GM10266 (cell line): Measurements from ENCODE around the gene MOBP.

ENCODE experiments used
- DNase-seq: peaks from one replicate; pipeline ENCODE4 v3.0.0; 2012; ENCODE audit errors: extremely low spot score
- TF ChIP-seq, protein P1 (sequence below): IDR thresholded peaks from 2 replicates; pipeline ENCODE4 v1.5.1; 2012; ENCODE audit warnings: mild to moderate bottlenecking, low read depth; ENCODE audit not compliant: control insufficient read depth, insufficient read depth; ENCODE audit errors: missing control alignments

Gene MOBP

GRCh38 chr3:39497753-39498152, 30.3 kb downstream of the MOBP start:
- no peak for DNase-seq
- TF ChIP-seq, protein P1, sequence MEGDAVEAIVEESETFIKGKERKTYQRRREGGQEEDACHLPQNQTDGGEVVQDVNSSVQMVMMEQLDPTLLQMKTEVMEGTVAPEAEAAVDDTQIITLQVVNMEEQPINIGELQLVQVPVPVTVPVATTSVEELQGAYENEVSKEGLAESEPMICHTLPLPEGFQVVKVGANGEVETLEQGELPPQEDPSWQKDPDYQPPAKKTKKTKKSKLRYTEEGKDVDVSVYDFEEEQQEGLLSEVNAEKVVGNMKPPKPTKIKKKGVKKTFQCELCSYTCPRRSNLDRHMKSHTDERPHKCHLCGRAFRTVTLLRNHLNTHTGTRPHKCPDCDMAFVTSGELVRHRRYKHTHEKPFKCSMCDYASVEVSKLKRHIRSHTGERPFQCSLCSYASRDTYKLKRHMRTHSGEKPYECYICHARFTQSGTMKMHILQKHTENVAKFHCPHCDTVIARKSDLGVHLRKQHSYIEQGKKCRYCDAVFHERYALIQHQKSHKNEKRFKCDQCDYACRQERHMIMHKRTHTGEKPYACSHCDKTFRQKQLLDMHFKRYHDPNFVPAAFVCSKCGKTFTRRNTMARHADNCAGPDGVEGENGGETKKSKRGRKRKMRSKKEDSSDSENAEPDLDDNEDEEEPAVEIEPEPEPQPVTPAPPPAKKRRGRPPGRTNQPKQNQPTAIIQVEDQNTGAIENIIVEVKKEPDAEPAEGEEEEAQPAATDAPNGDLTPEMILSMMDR, result no peak

DNA sequence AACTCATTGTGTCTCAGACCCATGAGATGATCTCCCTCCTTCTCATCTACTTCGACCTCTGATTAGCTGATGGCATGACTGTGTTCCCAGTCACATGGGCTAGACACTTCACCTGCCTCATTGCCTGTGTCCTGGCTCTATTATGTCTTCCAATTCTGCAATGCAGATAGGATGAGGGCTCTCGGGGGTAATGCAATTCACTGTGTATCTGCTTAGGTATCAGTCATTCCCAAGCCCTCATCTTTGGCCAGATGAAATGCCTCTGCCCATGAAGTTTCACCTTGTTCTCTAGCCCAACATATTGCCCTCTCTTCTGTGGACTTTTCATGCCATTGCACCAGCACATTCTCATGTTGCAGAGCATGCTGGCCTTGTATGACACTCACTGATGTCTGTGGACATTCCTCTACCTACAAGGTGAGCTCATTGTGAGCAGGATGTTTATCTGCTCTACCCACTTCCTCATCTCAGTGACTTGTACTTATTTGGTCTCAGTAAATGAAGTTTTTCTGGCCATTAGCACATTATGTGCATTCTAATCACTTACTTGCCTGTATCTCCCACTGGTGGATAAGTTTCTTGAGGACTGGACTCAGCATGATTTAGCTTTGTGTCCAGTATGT, 32.3 kb downstream of the MOBP start:
- TF ChIP-seq, protein P1, result no peak
- DNase-seq, result no peak

- TF ChIP-seq, protein P1, result no peak
- no peak for DNase-seq
Observed at GRCh38 chr3:39501059-39501458, 33.6 kb downstream of the MOBP start.

DNA sequence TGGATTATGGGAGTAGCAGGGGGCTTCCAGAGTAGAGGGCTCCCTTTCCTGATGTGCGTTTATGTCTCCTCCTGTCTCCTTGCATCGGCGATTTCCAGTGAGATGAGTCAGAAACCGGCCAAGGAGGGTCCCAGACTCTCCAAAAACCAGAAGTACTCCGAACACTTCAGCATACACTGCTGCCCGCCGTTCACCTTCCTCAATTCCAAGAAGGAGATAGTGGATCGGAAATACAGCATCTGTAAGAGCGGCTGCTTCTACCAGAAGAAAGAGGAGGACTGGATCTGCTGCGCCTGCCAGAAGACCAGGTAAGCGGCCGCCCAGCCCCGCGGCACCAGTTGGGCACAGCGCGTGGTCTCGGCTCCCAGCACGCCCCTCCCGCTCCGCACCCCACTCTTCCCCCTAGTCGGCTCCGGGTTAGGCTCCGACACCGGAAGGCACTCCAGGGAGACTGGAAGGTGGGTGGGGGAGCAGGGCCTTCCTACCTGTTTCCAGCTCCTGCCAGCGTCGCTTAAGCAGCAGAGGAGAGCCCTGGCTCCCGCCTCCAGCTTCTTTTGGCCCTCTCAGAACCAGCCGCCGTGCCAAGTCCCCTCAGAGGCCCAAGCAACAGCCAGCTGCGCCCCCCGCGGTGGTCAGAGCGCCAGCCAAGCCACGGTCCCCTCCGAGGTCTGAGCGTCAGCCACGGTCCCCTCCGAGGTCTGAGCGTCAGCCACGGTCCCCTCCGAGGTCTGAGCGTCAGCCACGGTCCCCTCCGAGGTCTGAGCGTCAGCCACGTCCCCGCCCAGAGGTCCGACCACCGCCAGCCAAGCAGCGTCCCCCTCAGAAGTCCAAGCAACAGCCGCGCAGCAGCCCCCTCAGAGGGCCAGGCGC, 34.7 kb downstream of the MOBP start:
- DNase-seq, result no peak

GRCh38 chr3:39502838-39503145, 35.3 kb downstream of the MOBP start:
- TF ChIP-seq, protein P1, result no peak
- DNase-seq, result no peak

More for the DNA sequence above, 34.7 kb downstream of the MOBP start:
- TF ChIP-seq, protein P1, result no peak

GRCh38 chr3:39505866-39506742, 38.6 kb downstream of the MOBP start:
- no peak for DNase-seq
- TF ChIP-seq, protein P1, result no peak

DNA sequence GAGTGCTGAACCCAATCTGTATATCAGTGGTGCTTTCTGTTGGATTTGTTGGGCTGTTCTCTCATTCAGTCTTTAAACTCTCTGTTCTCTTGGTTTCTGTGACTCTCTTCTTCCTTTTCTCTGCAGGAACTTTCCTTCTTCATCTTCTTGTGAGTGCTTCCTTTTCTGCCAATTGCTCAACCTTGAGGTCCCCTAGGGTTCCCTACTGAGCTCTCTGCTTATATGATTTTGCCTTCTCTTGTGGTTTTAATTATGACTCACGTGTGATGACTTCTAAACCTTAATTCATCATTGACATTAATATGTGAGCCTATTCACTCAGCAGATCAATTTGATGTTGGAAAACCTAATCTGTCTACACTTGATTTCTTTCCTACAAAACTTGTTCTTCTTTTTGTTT, 39.4 kb downstream of the MOBP start:
- TF ChIP-seq, protein P1, result no peak
- DNase-seq, result no peak
